OCI-LY1 (cell line): Measurements from ENCODE around the gene C19orf85.

Experiments used
- H2AFZ ChIP-seq: fragments of 200-600 bp; sonication (generic), shearing (Covaris generic); 2 replicates; pipeline ENCODE4 v1.6.0; 2014; ENCODE audit warnings: antibody characterized with exemption, mild to moderate bottlenecking, low read length
- H3F3A ChIP-seq: fragments of 200-600 bp; sonication (generic), shearing (Covaris generic); 2 replicates; pipeline ENCODE4 v1.6.0; 2014; ENCODE audit warnings: mild to moderate bottlenecking, antibody characterized with exemption, low read length, moderate library complexity; ENCODE audit not compliant: insufficient read depth
- H3K27ac ChIP-seq: fragments of 200-600 bp; sonication (generic); 2 replicates; pipeline ENCODE4 v1.5.1; 2014; ENCODE audit warnings: low read length, mixed run types, mild to moderate bottlenecking, low read depth; ENCODE audit not compliant: poor library complexity, severe bottlenecking
- H3K27me3 ChIP-seq: fragments of 200-600 bp; sonication (generic); 2 replicates; pipeline ENCODE4 v1.6.0; 2014; ENCODE audit warnings: antibody characterized with exemption, mild to moderate bottlenecking, low read length, moderate library complexity; ENCODE audit not compliant: insufficient read depth
- H3K36me3 ChIP-seq: fragments of 200-600 bp; sonication (generic); 2 replicates; pipeline ENCODE4 v1.6.1; 2014; ENCODE audit warnings: mild to moderate bottlenecking, antibody characterized with exemption, low read length, moderate library complexity, mixed read lengths; ENCODE audit not compliant: insufficient read depth
- H3K4me1 ChIP-seq: fragments of 200-600 bp; sonication (generic); 2 replicates; pipeline ENCODE4 v1.5.1; 2014; ENCODE audit warnings: mild to moderate bottlenecking, low read length, moderate library complexity; ENCODE audit not compliant: insufficient read depth, severe bottlenecking
- H3K4me2 ChIP-seq: fragments of 200-600 bp; sonication (generic), shearing (Covaris generic); 2 replicates; pipeline ENCODE4 v1.6.1; 2014; ENCODE audit warnings: low read length
- H3K4me3 ChIP-seq: fragments of 200-600 bp; sonication (generic); 2 replicates; pipeline ENCODE4 v1.5.1; 2014; ENCODE audit warnings: low read length, low read depth, mild to moderate bottlenecking, mixed read lengths; ENCODE audit not compliant: poor library complexity, severe bottlenecking
- H3K79me2 ChIP-seq: fragments of 200-600 bp; shearing (Covaris generic); 2 replicates; pipeline ENCODE4 v1.6.1; 2016; ENCODE audit warnings: mixed run types, low read length, mixed read lengths; ENCODE audit not compliant: insufficient read depth
- H3K9ac ChIP-seq: fragments of 200-600 bp; sonication (generic), shearing (Covaris generic); 2 replicates; pipeline ENCODE4 v1.6.1; 2014; ENCODE audit warnings: mild to moderate bottlenecking, low read length, mixed read lengths
- H3K9me2 ChIP-seq: fragments of 200-600 bp; sonication (generic), shearing (Covaris generic); 2 replicates; pipeline ENCODE4 v1.6.1; 2014; ENCODE audit warnings: low read depth, mild to moderate bottlenecking, low read length, mixed read lengths
- H3K9me3 ChIP-seq: fragments of 200-600 bp; shearing (Covaris generic); 2 replicates; pipeline ENCODE4 v1.6.1; 2014; ENCODE audit warnings: low read length, mixed read lengths
- H4K20me1 ChIP-seq: fragments of 200-600 bp; sonication (generic), shearing (Covaris generic); 2 replicates; pipeline ENCODE4 v1.6.0; 2016; ENCODE audit warnings: mild to moderate bottlenecking, low read length; ENCODE audit not compliant: insufficient read depth
- EZH2 ChIP-seq: fragments of 200-600 bp; sonication (generic), shearing (Covaris generic); IDR thresholded peaks from 2 replicates; pipeline ENCODE4 v1.8.0; 2017; ENCODE audit warnings: borderline replicate concordance, mixed run types, mild to moderate bottlenecking, antibody characterized with exemption, low read length, moderate library complexity, mixed read lengths
- TF ChIP-seq, protein P1 (sequence below): fragments of 200-600 bp; sonication (generic), shearing (Covaris generic); IDR thresholded peaks from 2 replicates; pipeline ENCODE4 v1.5.1; 2017; ENCODE audit warnings: mild to moderate bottlenecking, antibody characterized with exemption, low read length, moderate library complexity, mixed read lengths

C19orf85 gene

DNA sequence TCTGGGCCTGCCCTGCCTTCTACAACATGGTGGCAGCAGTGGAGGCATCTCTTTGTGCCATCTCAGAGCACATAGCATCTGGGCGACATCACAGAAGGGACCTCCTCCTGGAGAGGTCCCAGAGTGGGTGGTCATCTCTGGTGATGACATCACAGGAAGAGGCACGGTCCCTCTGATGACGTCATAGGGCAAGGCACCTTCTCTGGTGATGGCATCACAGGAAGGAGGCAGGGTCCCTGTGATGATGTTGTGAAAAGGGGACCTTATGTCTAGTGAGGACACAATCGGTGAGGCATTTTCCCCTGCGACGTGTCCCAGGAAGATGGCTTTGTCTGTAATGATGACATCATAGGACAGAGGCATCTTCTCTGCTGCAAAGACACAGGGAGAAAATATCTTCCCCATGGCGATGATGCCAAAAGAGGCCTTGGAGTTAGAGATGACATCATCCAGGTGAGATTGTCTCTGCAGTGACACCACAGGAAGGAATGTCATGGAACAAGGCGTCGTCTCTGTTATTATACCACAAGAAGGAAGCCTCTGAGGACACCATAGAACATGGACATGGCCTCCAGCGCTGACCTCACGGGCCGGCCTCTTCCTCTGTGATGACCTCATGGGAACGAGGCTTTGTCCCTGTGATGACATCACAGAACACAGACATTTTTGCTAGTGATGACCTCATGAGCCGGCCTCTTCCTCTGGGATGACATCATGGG lies 32.2 kb downstream of the C19orf85 start:
- Histone ChIP-seq H3F3A (no peaks in the 10 kb centered on the region), H3K27ac (no peak overlapping the region), H3K4me1 (no peaks in the 10 kb centered on the region), H3K27me3 (no peaks in the 10 kb centered on the region), H3K4me3 (no peak overlapping the region), H3K36me3 (no peaks in the 10 kb centered on the region), H2AFZ (no peak overlapping the region), H3K4me2 (no peak overlapping the region), H3K9me2 (no peaks in the 10 kb centered on the region), H3K79me2 (no peaks in the 10 kb centered on the region), H3K9ac (no peak overlapping the region), H4K20me1 (no peaks in the 10 kb centered on the region), H3K9me3 (no peaks in the 10 kb centered on the region)
- TF ChIP-seq EZH2, result no peak
- TF ChIP-seq, protein P1, sequence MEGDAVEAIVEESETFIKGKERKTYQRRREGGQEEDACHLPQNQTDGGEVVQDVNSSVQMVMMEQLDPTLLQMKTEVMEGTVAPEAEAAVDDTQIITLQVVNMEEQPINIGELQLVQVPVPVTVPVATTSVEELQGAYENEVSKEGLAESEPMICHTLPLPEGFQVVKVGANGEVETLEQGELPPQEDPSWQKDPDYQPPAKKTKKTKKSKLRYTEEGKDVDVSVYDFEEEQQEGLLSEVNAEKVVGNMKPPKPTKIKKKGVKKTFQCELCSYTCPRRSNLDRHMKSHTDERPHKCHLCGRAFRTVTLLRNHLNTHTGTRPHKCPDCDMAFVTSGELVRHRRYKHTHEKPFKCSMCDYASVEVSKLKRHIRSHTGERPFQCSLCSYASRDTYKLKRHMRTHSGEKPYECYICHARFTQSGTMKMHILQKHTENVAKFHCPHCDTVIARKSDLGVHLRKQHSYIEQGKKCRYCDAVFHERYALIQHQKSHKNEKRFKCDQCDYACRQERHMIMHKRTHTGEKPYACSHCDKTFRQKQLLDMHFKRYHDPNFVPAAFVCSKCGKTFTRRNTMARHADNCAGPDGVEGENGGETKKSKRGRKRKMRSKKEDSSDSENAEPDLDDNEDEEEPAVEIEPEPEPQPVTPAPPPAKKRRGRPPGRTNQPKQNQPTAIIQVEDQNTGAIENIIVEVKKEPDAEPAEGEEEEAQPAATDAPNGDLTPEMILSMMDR, result no peak

DNA sequence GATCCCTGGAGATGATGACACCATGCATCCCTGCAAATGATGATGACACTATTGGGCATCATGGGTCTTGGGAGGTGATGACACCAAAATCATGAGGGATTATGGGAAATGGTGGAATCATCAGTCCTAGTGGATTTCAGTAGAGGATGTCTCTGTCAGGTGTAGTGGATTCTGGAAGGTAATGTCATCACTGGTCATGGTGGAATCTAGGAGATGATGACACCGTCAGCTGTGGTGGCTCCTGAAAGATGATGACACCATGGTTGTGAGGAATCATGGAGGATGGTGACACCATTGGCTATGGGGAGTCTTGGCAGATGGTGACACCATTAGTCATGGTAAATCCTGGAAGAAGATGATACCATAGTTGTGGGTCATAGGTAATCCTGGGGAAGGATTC lies 33.4 kb downstream of the C19orf85 start:
- Histone ChIP-seq H2AFZ (no peak overlapping the region), H3K4me1 (no peaks in the 10 kb centered on the region), H3K9me3 (no peaks in the 10 kb centered on the region), H3K27ac (no peak overlapping the region), H3F3A (no peaks in the 10 kb centered on the region), H3K4me2 (no peak overlapping the region), H3K9me2 (no peaks in the 10 kb centered on the region), H4K20me1 (no peaks in the 10 kb centered on the region), H3K79me2 (no peaks in the 10 kb centered on the region), H3K36me3 (no peaks in the 10 kb centered on the region), H3K9ac (no peak overlapping the region), H3K27me3 (no peaks in the 10 kb centered on the region), H3K4me3 (no peak overlapping the region)
- TF ChIP-seq, protein P1, result no peak
- TF ChIP-seq EZH2, result no peak

DNA sequence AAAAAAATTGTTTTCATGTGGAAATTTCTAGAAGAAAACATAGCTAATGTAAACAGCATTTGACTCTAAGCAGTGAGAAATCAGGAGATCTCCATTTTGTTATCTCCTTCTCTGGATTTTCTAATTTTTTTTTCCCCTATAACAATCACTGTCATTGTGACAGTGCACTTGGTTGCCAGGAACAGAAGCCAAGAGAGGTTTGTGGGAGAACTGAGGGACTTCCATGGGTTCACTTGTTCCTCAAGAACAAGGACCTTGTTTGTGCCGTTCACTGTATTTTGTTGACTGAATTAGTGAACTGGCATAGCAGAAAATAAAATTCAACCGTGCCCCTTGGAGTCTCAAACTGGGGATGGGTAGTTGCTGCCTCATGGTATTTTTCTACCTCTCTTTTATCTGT lies 38.5 kb downstream of the C19orf85 start:
- Histone ChIP-seq H3K4me1 (no peaks in the 10 kb centered on the region), H3K79me2 (no peaks in the 10 kb centered on the region), H4K20me1 (no peaks in the 10 kb centered on the region), H3K27me3 (no peaks in the 10 kb centered on the region; the same call in 1 of the 2 replicates), H3F3A (no peaks in the 10 kb centered on the region), H3K9me2 (no peaks in the 10 kb centered on the region), H3K4me3 (no peak overlapping the region), H3K4me2 (no peak overlapping the region), H2AFZ (no peak overlapping the region), H3K9me3 (no peaks in the 10 kb centered on the region), H3K9ac (no peak overlapping the region), H3K27ac (no peak overlapping the region), H3K36me3 (no peaks in the 10 kb centered on the region)
- TF ChIP-seq EZH2, result no peak
- TF ChIP-seq, protein P1, result no peak
